NCI-H69 (cell line): ENCODE measurements around the gene TSSK1B.
"Not testable (repeated sequence)": the region's sequence is repeated elsewhere in the genome, so short reads cannot be mapped to it uniquely, and the experiment has no call there.

Source experiments
- DNase-seq: peaks from one replicate; lab custom pipeline; 2025; lab: John Stamatoyannopoulos, UW

The TSSK1B gene

GRCh38 chr5:113397986-113398385 lies 36.8 kb downstream of the TSSK1B start:
- not testable (repeated sequence) for DNase-seq

- no peak for DNase-seq
Measured at GRCh38 chr5:113397046-113397445, 37.7 kb downstream of the TSSK1B start.

- no peak for DNase-seq
Measured at GRCh38 chr5:113394658-113395057, 40.1 kb downstream of the TSSK1B start.

GRCh38 chr5:113390224-113390623 lies 44.6 kb downstream of the TSSK1B start:
- DNase-seq, result no peak

- DNase-seq, result no peak
Measured at GRCh38 chr5:113389116-113389515, 45.7 kb downstream of the TSSK1B start.

GRCh38 chr5:113387844-113388243 lies 46.9 kb downstream of the TSSK1B start:
- DNase-seq, result peak; percentile 28

- no peak for DNase-seq
Measured at GRCh38 chr5:113384782-113385285, 50.0 kb downstream of the TSSK1B start.

- peak; percentile 57 for DNase-seq
Measured at GRCh38 chr5:113382731-113383130, 52.1 kb downstream of the TSSK1B start.
